Omental fat pad (tissue), 4 donors: ENCODE results near the gene TUBGCP6. TPM values are rescaled to one million over a fixed set of nuclear protein-coding genes. Genes with fewer than 3 reads are reported as not detected.
"Not testable (repeated sequence)": the region's sequence is repeated elsewhere in the genome, so short reads cannot be mapped to it uniquely, and the experiment has no call there.

Experiments
- ATAC-seq: fragments of 150-250 bp; one replicate; pipeline ENCODE4 v1.9.1; 2016; ENCODE audit warnings: mild to moderate bottlenecking, moderate library complexity; ENCODE audit not compliant: low FRiP score
- DNase-seq: peaks from one replicate; pipeline ENCODE4 v3.0.0-alpha.2; 2019; ENCODE audit warnings: low spot score
- CTCF ChIP-seq, 3 donors: fragments of 450-650 bp; IDR thresholded peaks; one replicate each; pipeline ENCODE4 v1.5.1; 2016 to 2017; ENCODE audit warnings: antibody characterized with exemption in 3 of 3, mild to moderate bottlenecking in 3 of 3, moderate library complexity in 2 of 3
- total RNA-seq, 4 donors: library from RNA; depleted of rRNA; stranded (reverse); fragments of >200 nt; gene quantifications; one replicate each; pipeline ENCODE4 v1.1.0, GENCODE V29; 2016

Gene TUBGCP6
- total RNA-seq, 4 donors from 2014 or later, result 32.7 to 52.2 (median 33.5) TPM

- DNase-seq, result no peak
- TF ChIP-seq CTCF (IDR thresholded peaks at IDR 0.05), result no peak
- ATAC-seq, result no peak
Measured at GRCh38 chr22:50171319-50171964, 73.4 kb downstream of the TUBGCP6 start.

- no peak for TF ChIP-seq CTCF (IDR thresholded peaks at IDR 0.05)
- no peak for ATAC-seq
- no peak for DNase-seq
Measured at GRCh38 chr22:50170453-50171318, 74.1 kb downstream of the TUBGCP6 start, which contains the start of gene PANX2. TSS of gene PANX2 (plus strand) at chr22:50170731. CDS start at chr22:50170731, 0 bp downstream.

- peak; percentile 50 for ATAC-seq
- no peak for TF ChIP-seq CTCF (IDR thresholded peaks at IDR 0.05)
- no peak for DNase-seq
Measured at GRCh38 chr22:50169774-50170341, 75.0 kb downstream of the TUBGCP6 start.

DNA sequence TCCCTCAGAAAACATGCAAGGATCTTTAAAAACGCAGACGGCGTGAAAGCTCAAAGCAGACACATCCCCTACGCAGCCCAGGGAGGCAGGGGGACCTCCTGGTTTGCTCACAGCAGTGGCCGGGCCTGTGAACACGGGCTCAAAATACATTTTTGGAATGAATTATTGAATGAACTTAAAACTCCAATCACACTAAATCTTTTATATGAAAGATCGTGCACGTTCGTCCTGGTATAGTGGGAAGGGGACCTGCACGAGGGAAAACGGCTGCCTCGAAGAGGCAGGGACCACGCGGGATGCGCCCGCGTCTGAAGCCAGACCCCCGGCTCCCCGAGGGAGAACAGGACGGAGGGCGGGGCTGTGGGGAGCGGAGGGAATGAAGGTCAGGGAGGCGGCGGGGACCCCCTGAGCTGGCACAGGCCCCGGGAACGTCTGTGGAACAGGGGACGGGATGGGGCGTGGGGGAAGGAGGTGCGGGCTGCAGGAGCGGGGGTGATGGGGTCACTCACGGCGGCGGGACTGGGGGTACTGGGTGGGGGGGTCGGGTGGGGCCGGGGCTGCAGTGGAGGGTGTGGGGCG lies 75.6 kb downstream of the TUBGCP6 start:
- DNase-seq, result no peak

DNA sequence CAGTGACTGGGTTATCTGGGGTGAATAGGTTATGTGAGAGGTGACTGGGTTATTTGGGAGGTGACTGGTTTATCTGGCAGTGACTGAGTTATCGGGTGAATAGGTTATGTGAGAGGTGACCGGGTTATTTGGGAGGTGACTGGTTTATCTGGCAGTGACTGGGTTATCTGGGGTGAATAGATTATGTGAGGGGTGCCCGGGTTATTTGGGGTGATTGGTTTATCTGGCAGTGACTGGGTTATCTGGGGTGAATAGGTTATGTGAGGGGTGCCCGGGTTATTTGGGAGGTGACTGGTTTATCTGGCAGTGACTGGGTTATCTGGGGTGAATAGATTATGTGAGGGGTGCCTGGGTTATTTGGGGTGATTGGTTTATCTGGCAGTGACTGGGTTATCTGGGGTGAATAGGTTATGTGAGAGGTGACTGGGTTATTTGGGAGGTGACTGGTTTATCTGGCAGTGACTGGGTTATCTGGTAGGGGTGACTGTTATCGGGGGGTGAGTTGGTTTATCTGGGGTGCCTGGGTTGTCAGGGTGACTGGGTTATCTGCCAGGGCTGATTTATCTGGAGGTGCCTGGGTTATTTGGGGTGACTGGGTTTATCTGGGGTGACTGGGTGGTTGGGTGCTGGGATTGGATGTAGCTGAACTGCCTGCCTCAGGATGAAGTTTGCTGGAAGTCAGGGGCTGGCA lies 76.2 kb downstream of the TUBGCP6 start:
- DNase-seq, ATAC-seq: not testable (repeated sequence)

More for the DNA sequence above, 75.6 kb downstream of the TUBGCP6 start:
- ATAC-seq, result no peak
- no peak for TF ChIP-seq CTCF (IDR thresholded peaks at IDR 0.05)

- no peak for DNase-seq
- TF ChIP-seq CTCF (IDR thresholded peaks at IDR 0.05), result no peak
- ATAC-seq, result no peak
Measured at GRCh38 chr22:50167689-50168489, 76.9 kb downstream of the TUBGCP6 start.

Other genes starting within 250 kb of the TUBGCP6 start
- gene IL17REL, start 232.3 kb downstream of the TUBGCP6 start, total RNA-seq, result not detected
- not detected for gene TTLL8, start 186.7 kb downstream of the TUBGCP6 start, total RNA-seq
- gene MLC1, start 159.6 kb downstream of the TUBGCP6 start, total RNA-seq, result under 1 TPM in 1 of 4 donors, not detected in 3; 0.44 TPM
- 1 to 10 TPM in 2 of 4 donors, under 1 TPM in 2; 0.36 to 2.5 (median 0.97) TPM for gene MOV10L1, start 155.0 kb downstream of the TUBGCP6 start, total RNA-seq
- gene PANX2, start 74.3 kb downstream of the TUBGCP6 start, total RNA-seq, result 1 to 10 TPM; 1.3 to 1.8 (median 1.6) TPM
- gene TRABD, start 59.1 kb downstream of the TUBGCP6 start, total RNA-seq, result 10 to 100 TPM; 18.3 to 43.1 (median 28.4) TPM
- gene SELENOO, start 44.0 kb downstream of the TUBGCP6 start, total RNA-seq, result 10 to 100 TPM; 21.2 to 38.3 (median 31.9) TPM
- gene HDAC10, start 6.2 kb upstream of the TUBGCP6 start, total RNA-seq, result 10 to 100 TPM; 18.4 to 53.8 (median 23.6) TPM
- 10 to 100 TPM in 3 of 4 donors, 1 to 10 TPM in 1; 7.9 to 31.1 (median 17.8) TPM for gene MAPK12, start 16.7 kb upstream of the TUBGCP6 start, total RNA-seq
- 10 to 100 TPM; 12.1 to 38.9 (median 20.4) TPM for gene MAPK11, start 25.4 kb upstream of the TUBGCP6 start, total RNA-seq
- 100 to 1,000 TPM in 3 of 4 donors, 10 to 100 TPM in 1; 91.4 to 130 (median 115) TPM for gene PLXNB2, start 62.6 kb upstream of the TUBGCP6 start, total RNA-seq
- 1 to 10 TPM; 2.2 to 3.1 (median 2.7) TPM for gene DENND6B, start 82.0 kb upstream of the TUBGCP6 start, total RNA-seq
- 10 to 100 TPM; 35.6 to 64.6 (median 41.7) TPM for gene PPP6R2, start 98.3 kb upstream of the TUBGCP6 start, total RNA-seq
- gene SBF1, start 230.0 kb upstream of the TUBGCP6 start, total RNA-seq, result 10 to 100 TPM; 37.5 to 66.8 (median 43.8) TPM
- under 1 TPM in 1 of 4 donors, not detected in 3; 0.12 TPM for gene ADM2, start 236.5 kb upstream of the TUBGCP6 start, total RNA-seq
- gene MIOX, start 241.8 kb upstream of the TUBGCP6 start, total RNA-seq, result not detected